Endodermal cell (in vitro differentiated cells): ENCODE data around the gene CCDC38. TPM values are rescaled to one million over a fixed set of nuclear protein-coding genes. Genes with fewer than 3 reads are reported as not detected.

Experiments
- DNase-seq: peaks from one replicate; pipeline ENCODE4 v3.0.0-alpha.2; 2017
- H3K27ac ChIP-seq: 2 replicates; pipeline ENCODE4 v1.5.1; 2013; ENCODE audit warnings: mild to moderate bottlenecking, low read depth, low read length, moderate library complexity
- H3K27me3 ChIP-seq: 2 replicates; pipeline ENCODE4 v1.6.1; 2013; ENCODE audit warnings: mild to moderate bottlenecking, low read length, moderate library complexity; ENCODE audit not compliant: insufficient read depth, control insufficient read depth, poor library complexity, severe bottlenecking
- H3K36me3 ChIP-seq: 2 replicates; pipeline ENCODE4 v1.7.0; 2013; ENCODE audit warnings: mild to moderate bottlenecking, low read length, moderate library complexity; ENCODE audit not compliant: control insufficient read depth, insufficient read depth
- H3K4me1 ChIP-seq: one replicate; pipeline ENCODE4 v1.7.0; 2013; ENCODE audit warnings: low read length; ENCODE audit not compliant: control insufficient read depth, insufficient read depth
- H3K4me3 ChIP-seq: 2 replicates; pipeline ENCODE4 v1.5.1; 2013; ENCODE audit warnings: mild to moderate bottlenecking, low read length, moderate library complexity
- H3K9ac ChIP-seq: 2 replicates; pipeline ENCODE4 v1.6.1; 2013; ENCODE audit warnings: mild to moderate bottlenecking, low read length, moderate library complexity; ENCODE audit not compliant: poor library complexity, severe bottlenecking; ENCODE audit errors: extremely low read depth
- H3K9me3 ChIP-seq: 2 replicates; pipeline ENCODE4 v1.6.1; 2013; ENCODE audit warnings: mild to moderate bottlenecking, low read length, moderate library complexity; ENCODE audit not compliant: control insufficient read depth
- H3K27ac Mint-ChIP-seq: 2 replicates; pipeline ENCODE4 v1.8.0; 2020; ENCODE audit warnings: mixed read lengths
- H3K27me3 Mint-ChIP-seq: 2 replicates; pipeline ENCODE4 v1.8.0; 2021; ENCODE audit warnings: mild to moderate bottlenecking, mixed read lengths; ENCODE audit not compliant: insufficient read depth
- H3K36me3 Mint-ChIP-seq: 2 replicates; pipeline ENCODE4 v1.8.0; 2020; ENCODE audit warnings: low read depth, mixed read lengths
- H3K4me1 Mint-ChIP-seq: 2 replicates; pipeline ENCODE4 v1.8.0; 2020; ENCODE audit warnings: mixed read lengths
- H3K4me3 Mint-ChIP-seq: 2 replicates; pipeline ENCODE4 v1.8.0; 2020; ENCODE audit warnings: mild to moderate bottlenecking, moderate library complexity, mixed read lengths
- H3K9me3 Mint-ChIP-seq: 2 replicates; pipeline ENCODE4 v1.8.0; 2020; ENCODE audit warnings: mild to moderate bottlenecking, mixed read lengths
- CTCF ChIP-seq: fragments of 200-600 bp; sonication (generic); conservative IDR thresholded peaks from 2 replicates; pipeline ENCODE4 v1.5.0; 2021; ENCODE audit warnings: antibody characterized with exemption, mild to moderate bottlenecking
- WGBS, 2 experiments: methylation state at CpG; one replicate each; pipeline versions ENCODE4 v1.1.5 to v1.1.7; 2013; ENCODE audit warnings: missing lambda C conversion rate in 2 of 2, mixed read lengths in 1 of 2; ENCODE audit not compliant: insufficient coverage in 1 of 2, insufficient read length in 1 of 2; 5-methylcytosine and 5-hydroxymethylcytosine counted together
- total RNA-seq, 2 donors: library from RNA; stranded (reverse); fragmentation: NEBNext Ultra II Directional in 1 of 2; extraction: Animal tissue kit (Norgen Biotek cat#: 25700) in 1 of 2; gene quantifications; 2 replicates in 1 of 2; 3 replicates in 1 of 2; pipeline ENCODE4 v1.2.1, GENCODE V29; 2021

The CCDC38 gene
- total RNA-seq, 2 donors from 2014 or later = 0.35 TPM

- Mint-ChIP-seq H3K27me3 (no peaks in the 10 kb centered on the region), H3K27ac (no peak overlapping the region), H3K36me3 (peaks cover 39% of the 10 kb centered on the region), H3K4me1 (peaks cover 9% of the 10 kb centered on the region), H3K9me3 (peaks cover 19% of the 10 kb centered on the region), H3K4me3 (no peak overlapping the region)
- H3K4me1 ChIP-seq = peaks cover 5% of the 10 kb centered on the region
- WGBS, 2 experiments = 3 to 4% methylated on average over 11 to 13 of the region's 13 CpGs
- no peaks in the 10 kb centered on the region for H3K27me3 ChIP-seq
- DNase-seq = peak; percentile 68
- peaks cover 34% of the 10 kb centered on the region for H3K9me3 ChIP-seq
- no peak for TF ChIP-seq CTCF
- peak overlapping the region; percentile 80 for H3K27ac ChIP-seq
- peak overlapping the region; percentile 94 for H3K4me3 ChIP-seq
- peaks cover 44% of the 10 kb centered on the region for H3K36me3 ChIP-seq
- H3K9ac ChIP-seq = peak overlapping the region; percentile 86
These were observed 83.0 kb downstream of the CCDC38 start for GRCh38 chr12:95859344-95859816.

- Histone ChIP-seq H3K27ac (peak within 1 kb of the TSS; percentile 80), H3K4me3 (peak within 1 kb of the TSS; percentile 94), H3K27me3 (no peaks in the 10 kb centered on the region), H3K9me3 (peaks cover 34% of the 10 kb centered on the region), H3K4me1 (peaks cover 8% of the 10 kb centered on the region), H3K36me3 (peaks cover 37% of the 10 kb centered on the region), H3K9ac (peak within 1 kb of the TSS; percentile 86)
- WGBS, 2 experiments = 1 to 2% methylated on average over 31 to 54 of the region's 54 CpGs
- peaks cover 19% of the 10 kb centered on the region for H3K9me3 Mint-ChIP-seq
- peak; percentile 100 for DNase-seq
- H3K4me1 Mint-ChIP-seq = peaks cover 13% of the 10 kb centered on the region
- TF ChIP-seq CTCF = peak; percentile 40
- peak within 1 kb of the TSS; percentile 54 for H3K27ac Mint-ChIP-seq
- H3K36me3 Mint-ChIP-seq = peaks cover 34% of the 10 kb centered on the region
- H3K4me3 Mint-ChIP-seq = no peak within 1 kb of the TSS
- H3K27me3 Mint-ChIP-seq = no peaks in the 10 kb centered on the region
These were observed 83.7 kb downstream of the CCDC38 start, which contains the start of gene SNRPF for GRCh38 chr12:95858451-95859343. Gene SNRPF (plus strand): TSS chr12:95858952. CDS start chr12:95859074, 122 bp downstream.

- H3K27me3 ChIP-seq = no peaks in the 10 kb centered on the region
- no peak overlapping the region for H3K9ac ChIP-seq
- Mint-ChIP-seq H3K4me3 (no peak overlapping the region), H3K27ac (peak overlapping the region; percentile 54), H3K9me3 (peaks cover 18% of the 10 kb centered on the region), H3K4me1 (peaks cover 20% of the 10 kb centered on the region), H3K36me3 (peaks cover 26% of the 10 kb centered on the region), H3K27me3 (no peaks in the 10 kb centered on the region)
- H3K4me1 ChIP-seq = peaks cover 11% of the 10 kb centered on the region
- H3K36me3 ChIP-seq = peaks cover 28% of the 10 kb centered on the region
- 77 to 92% methylated on average over 15 to 18 of the region's 18 CpGs for WGBS, 2 experiments
- H3K9me3 ChIP-seq = peaks cover 26% of the 10 kb centered on the region
- no peak for TF ChIP-seq CTCF
- H3K4me3 ChIP-seq = peak overlapping the region; percentile 94
- no peak overlapping the region for H3K27ac ChIP-seq
- no peak for DNase-seq
These were observed 84.6 kb downstream of the CCDC38 start for GRCh38 chr12:95857799-95858198.
